Measurements from ENCODE around the gene PRSS50.

DNA sequence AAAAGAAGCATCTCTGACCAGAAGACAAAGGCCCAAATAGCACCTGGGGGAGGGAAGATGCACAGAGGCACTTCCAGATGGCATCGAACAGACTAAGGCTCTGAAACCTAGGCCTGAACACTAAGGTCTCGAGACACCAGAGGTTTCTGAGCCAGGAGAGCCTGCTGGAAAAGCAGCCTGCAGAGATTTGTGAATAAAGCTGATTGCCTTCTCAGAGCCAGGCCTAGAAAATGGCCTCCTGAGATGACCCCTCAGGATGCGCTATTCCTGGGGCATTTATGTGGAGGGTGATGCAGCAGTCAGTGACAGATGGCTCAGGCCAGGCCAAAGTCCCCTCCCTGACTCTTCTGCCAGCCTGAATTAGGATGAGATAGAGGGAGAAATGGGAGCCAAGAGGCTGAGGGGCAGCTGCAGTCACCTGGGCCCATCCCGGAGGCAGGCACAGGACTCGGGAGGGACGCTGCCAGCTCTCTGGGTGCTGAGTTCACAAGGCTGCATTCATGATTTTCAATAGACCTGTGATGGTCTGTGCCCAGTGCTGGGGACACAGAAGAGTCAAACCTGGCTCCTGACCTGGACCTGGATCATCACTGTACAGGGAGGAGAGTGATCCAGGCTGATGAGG, 6.9 kb downstream of the PRSS50 start:
- TF ChIP-seq POLR2AphosphoS5 (IDR thresholded peaks at IDR 0.05): no peak
- TF ChIP-seq, protein P1, sequence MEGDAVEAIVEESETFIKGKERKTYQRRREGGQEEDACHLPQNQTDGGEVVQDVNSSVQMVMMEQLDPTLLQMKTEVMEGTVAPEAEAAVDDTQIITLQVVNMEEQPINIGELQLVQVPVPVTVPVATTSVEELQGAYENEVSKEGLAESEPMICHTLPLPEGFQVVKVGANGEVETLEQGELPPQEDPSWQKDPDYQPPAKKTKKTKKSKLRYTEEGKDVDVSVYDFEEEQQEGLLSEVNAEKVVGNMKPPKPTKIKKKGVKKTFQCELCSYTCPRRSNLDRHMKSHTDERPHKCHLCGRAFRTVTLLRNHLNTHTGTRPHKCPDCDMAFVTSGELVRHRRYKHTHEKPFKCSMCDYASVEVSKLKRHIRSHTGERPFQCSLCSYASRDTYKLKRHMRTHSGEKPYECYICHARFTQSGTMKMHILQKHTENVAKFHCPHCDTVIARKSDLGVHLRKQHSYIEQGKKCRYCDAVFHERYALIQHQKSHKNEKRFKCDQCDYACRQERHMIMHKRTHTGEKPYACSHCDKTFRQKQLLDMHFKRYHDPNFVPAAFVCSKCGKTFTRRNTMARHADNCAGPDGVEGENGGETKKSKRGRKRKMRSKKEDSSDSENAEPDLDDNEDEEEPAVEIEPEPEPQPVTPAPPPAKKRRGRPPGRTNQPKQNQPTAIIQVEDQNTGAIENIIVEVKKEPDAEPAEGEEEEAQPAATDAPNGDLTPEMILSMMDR (IDR thresholded peaks at IDR 0.05): no peak
- TF ChIP-seq POLR2A (IDR thresholded peaks at IDR 0.05): no peak
- TF ChIP-seq EP300 (IDR thresholded peaks at IDR 0.05): no peak
